Central memory CD8-positive, alpha-beta T cell (primary cell): ENCODE measurements around the gene TTYH2.
A peak's percentile ranks its signal among the peaks of the same experiment; 100 is the strongest.

ENCODE experiments used
- ATAC-seq: fragments of 150-1000 bp; cut with Tn5 transposase; replicated peaks from 2 replicates; pipeline ENCODE4 v1.10.0; 2022; ENCODE audit warnings: mild to moderate bottlenecking, moderate FRiP score, moderate number of reproducible peaks; ENCODE audit not compliant: poor library complexity, severe bottlenecking; ENCODE audit errors: extremely low read depth
- DNase-seq, 2 donors: peaks; one replicate each; pipeline ENCODE4 v3.0.0; 2021; ENCODE audit warnings: low spot score in 2 of 2
- H3K27ac Mint-ChIP-seq: one replicate; pipeline ENCODE4 v1.8.0; 2022; ENCODE audit warnings: low read depth, mild to moderate bottlenecking, moderate library complexity, mixed read lengths
- H3K27me3 Mint-ChIP-seq: one replicate; pipeline ENCODE4 v1.8.0; 2022; ENCODE audit warnings: mixed read lengths
- H3K36me3 Mint-ChIP-seq: one replicate; pipeline ENCODE4 v1.8.0; 2022; ENCODE audit warnings: mild to moderate bottlenecking, moderate library complexity, mixed read lengths; ENCODE audit not compliant: insufficient read depth
- H3K4me1 Mint-ChIP-seq: one replicate; pipeline ENCODE4 v1.8.0; 2022; ENCODE audit warnings: mixed read lengths
- H3K4me3 Mint-ChIP-seq: one replicate; pipeline ENCODE4 v1.8.0; 2022; ENCODE audit warnings: mild to moderate bottlenecking, moderate library complexity, mixed read lengths
- H3K9me3 Mint-ChIP-seq: one replicate; pipeline ENCODE4 v1.8.0; 2022; ENCODE audit warnings: mixed read lengths

Gene TTYH2

GRCh38 chr17:74211141-74211911, 2.0 kb upstream of the TTYH2 start:
- Mint-ChIP-seq H3K4me1 (peaks cover 52% of the 10 kb centered on the region), H3K27me3 (no peaks in the 10 kb centered on the region), H3K36me3 (peaks cover 42% of the 10 kb centered on the region), H3K9me3 (no peaks in the 10 kb centered on the region), H3K4me3 (peak overlapping the region; percentile 87), H3K27ac (peak overlapping the region; percentile 95)
- DNase-seq (no peak), ATAC-seq (no peak)

- H3K4me3 Mint-ChIP-seq, result peak overlapping the region; percentile 87
- H3K4me1 Mint-ChIP-seq, result peaks cover 54% of the 10 kb centered on the region
- ATAC-seq, result no peak
- peaks cover 43% of the 10 kb centered on the region for H3K36me3 Mint-ChIP-seq
- H3K9me3 Mint-ChIP-seq, result no peaks in the 10 kb centered on the region
- no peaks in the 10 kb centered on the region for H3K27me3 Mint-ChIP-seq
- peak overlapping the region; percentile 95 for H3K27ac Mint-ChIP-seq
- no peak for DNase-seq
Measured at GRCh38 chr17:74211912-74212208, 1.5 kb upstream of the TTYH2 start.

GRCh38 chr17:74212209-74212912, 1.0 kb upstream of the TTYH2 start:
- DNase-seq (peak in 1 of 2 donors; percentile 17), ATAC-seq (peak; percentile 6)
- peak overlapping the region; percentile 95 for H3K27ac Mint-ChIP-seq
- no peaks in the 10 kb centered on the region for H3K9me3 Mint-ChIP-seq
- peaks cover 56% of the 10 kb centered on the region for H3K4me1 Mint-ChIP-seq
- H3K27me3 Mint-ChIP-seq, result no peaks in the 10 kb centered on the region
- peaks cover 39% of the 10 kb centered on the region for H3K36me3 Mint-ChIP-seq
- peak overlapping the region; percentile 87 for H3K4me3 Mint-ChIP-seq

GRCh38 chr17:74213861-74214391, 555 bp downstream of the TTYH2 start:
- Mint-ChIP-seq H3K27ac (peak overlapping the region; percentile 95), H3K9me3 (no peaks in the 10 kb centered on the region), H3K36me3 (peaks cover 27% of the 10 kb centered on the region), H3K4me1 (peaks cover 56% of the 10 kb centered on the region), H3K4me3 (peak overlapping the region; percentile 87), H3K27me3 (no peaks in the 10 kb centered on the region)
- no peak for DNase-seq
- ATAC-seq, result no peak

GRCh38 chr17:74214484-74215341, 1.3 kb downstream of the TTYH2 start:
- Mint-ChIP-seq H3K4me3 (peak overlapping the region; percentile 87), H3K4me1 (peaks cover 56% of the 10 kb centered on the region), H3K27ac (peak overlapping the region; percentile 95)

GRCh38 chr17:74215342-74215727, 2.0 kb downstream of the TTYH2 start:
- Mint-ChIP-seq H3K4me3 (peak overlapping the region; percentile 87), H3K9me3 (no peaks in the 10 kb centered on the region), H3K4me1 (peaks cover 53% of the 10 kb centered on the region), H3K36me3 (peaks cover 15% of the 10 kb centered on the region), H3K27ac (peak overlapping the region; percentile 95), H3K27me3 (no peaks in the 10 kb centered on the region)
- no peak for DNase-seq
- ATAC-seq, result no peak

More at GRCh38 chr17:74214484-74215341, 1.3 kb downstream of the TTYH2 start:
- DNase-seq (no peak), ATAC-seq (no peak)
- Mint-ChIP-seq H3K36me3 (peaks cover 21% of the 10 kb centered on the region), H3K9me3 (no peaks in the 10 kb centered on the region), H3K27me3 (no peaks in the 10 kb centered on the region)

GRCh38 chr17:74216505-74216904, 3.1 kb downstream of the TTYH2 start:
- Mint-ChIP-seq H3K9me3 (no peaks in the 10 kb centered on the region), H3K36me3 (peaks cover 11% of the 10 kb centered on the region), H3K4me1 (peaks cover 47% of the 10 kb centered on the region), H3K4me3 (no peak overlapping the region), H3K27ac (no peak overlapping the region), H3K27me3 (no peaks in the 10 kb centered on the region)
- ATAC-seq, result no peak
- no peak for DNase-seq

GRCh38 chr17:74217037-74217730, 3.8 kb downstream of the TTYH2 start:
- Mint-ChIP-seq H3K27ac (no peak overlapping the region), H3K4me1 (peaks cover 40% of the 10 kb centered on the region), H3K4me3 (no peak overlapping the region), H3K9me3 (no peaks in the 10 kb centered on the region), H3K27me3 (no peaks in the 10 kb centered on the region), H3K36me3 (peaks cover 11% of the 10 kb centered on the region)
- ATAC-seq (no peak), DNase-seq (no peak)

GRCh38 chr17:74217888-74218287, 4.5 kb downstream of the TTYH2 start:
- Mint-ChIP-seq H3K27ac (no peak overlapping the region), H3K4me3 (no peak overlapping the region), H3K4me1 (peaks cover 33% of the 10 kb centered on the region), H3K36me3 (peaks cover 7% of the 10 kb centered on the region), H3K27me3 (no peaks in the 10 kb centered on the region), H3K9me3 (no peaks in the 10 kb centered on the region)
- DNase-seq (no peak), ATAC-seq (no peak)

GRCh38 chr17:74218436-74218835, 5.1 kb downstream of the TTYH2 start:
- Mint-ChIP-seq H3K27me3 (no peaks in the 10 kb centered on the region), H3K36me3 (peaks cover 6% of the 10 kb centered on the region), H3K4me1 (peaks cover 28% of the 10 kb centered on the region), H3K4me3 (no peak overlapping the region), H3K9me3 (no peaks in the 10 kb centered on the region), H3K27ac (no peak overlapping the region)
- ATAC-seq, result no peak
- DNase-seq, result no peak

- Mint-ChIP-seq H3K36me3 (peaks cover 7% of the 10 kb centered on the region), H3K27me3 (no peaks in the 10 kb centered on the region), H3K9me3 (no peaks in the 10 kb centered on the region), H3K4me3 (no peak overlapping the region), H3K4me1 (peaks cover 21% of the 10 kb centered on the region), H3K27ac (no peak overlapping the region)
- DNase-seq (no peak), ATAC-seq (no peak)
Measured at GRCh38 chr17:74219576-74220133, 6.3 kb downstream of the TTYH2 start.

- Mint-ChIP-seq H3K36me3 (peaks cover 7% of the 10 kb centered on the region), H3K27ac (no peak overlapping the region), H3K27me3 (no peaks in the 10 kb centered on the region), H3K4me1 (peaks cover 17% of the 10 kb centered on the region), H3K9me3 (no peaks in the 10 kb centered on the region), H3K4me3 (no peak overlapping the region)
- no peak for DNase-seq
- ATAC-seq, result no peak
Measured at GRCh38 chr17:74220219-74220618, 6.8 kb downstream of the TTYH2 start.
